Breast epithelium (tissue), 3 donors: Measurements from ENCODE around the gene LRRN2.

Experiments used
- POLR2AphosphoS5 ChIP-seq, 3 donors: sonication (generic); formaldehyde crosslinking; IDR thresholded peaks; one replicate each; pipeline ENCODE4 v1.6.1; 2017; ENCODE audit warnings: antibody characterized with exemption in 3 of 3
- TF ChIP-seq, protein P1 (sequence below), 3 donors: fragments of 450-650 bp; IDR thresholded peaks; one replicate each; pipeline ENCODE4 v1.5.1; 2016 to 2017; ENCODE audit warnings: antibody characterized with exemption in 3 of 3, mild to moderate bottlenecking in 3 of 3, moderate library complexity in 3 of 3

DNA sequence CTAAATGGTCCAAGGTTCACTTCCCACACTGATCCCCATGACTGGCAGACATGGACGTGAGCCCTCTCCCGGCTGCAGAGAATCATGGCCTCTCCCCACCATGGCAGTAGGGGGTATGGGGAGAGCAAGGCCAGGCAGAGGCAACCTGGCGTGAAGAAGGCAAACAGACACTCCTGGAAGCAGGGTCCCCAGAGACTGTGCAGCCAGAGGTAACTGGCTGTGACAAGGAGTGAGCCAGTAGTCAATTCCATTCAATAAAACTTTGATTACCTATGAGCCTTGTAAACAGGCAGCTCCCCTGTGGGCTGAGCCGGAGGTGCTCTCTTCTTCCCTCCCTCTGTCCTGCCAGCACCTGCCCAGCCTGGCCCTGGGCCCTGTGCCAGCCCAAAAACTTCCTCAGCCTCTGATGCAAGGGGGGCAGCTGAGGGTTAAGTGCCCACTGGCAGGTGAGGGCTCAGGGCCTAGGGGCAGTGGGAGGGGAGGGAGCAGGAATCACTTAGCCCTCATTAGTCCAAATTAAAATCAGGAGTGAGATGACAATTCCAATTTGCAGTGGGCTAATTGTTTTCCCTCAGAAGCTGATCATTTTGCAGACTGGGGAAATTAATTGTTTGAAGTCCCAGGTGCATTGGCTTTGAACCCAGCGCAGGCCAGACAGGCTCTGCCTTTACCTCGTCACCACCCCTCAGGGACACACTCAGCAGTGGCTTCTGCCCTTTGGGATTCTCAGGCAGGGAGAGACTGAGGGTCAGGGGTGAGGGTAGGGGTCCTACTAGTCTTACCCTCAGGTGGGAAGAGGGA is 35.6 kb downstream of the LRRN2 start:
- TF ChIP-seq, protein P1, sequence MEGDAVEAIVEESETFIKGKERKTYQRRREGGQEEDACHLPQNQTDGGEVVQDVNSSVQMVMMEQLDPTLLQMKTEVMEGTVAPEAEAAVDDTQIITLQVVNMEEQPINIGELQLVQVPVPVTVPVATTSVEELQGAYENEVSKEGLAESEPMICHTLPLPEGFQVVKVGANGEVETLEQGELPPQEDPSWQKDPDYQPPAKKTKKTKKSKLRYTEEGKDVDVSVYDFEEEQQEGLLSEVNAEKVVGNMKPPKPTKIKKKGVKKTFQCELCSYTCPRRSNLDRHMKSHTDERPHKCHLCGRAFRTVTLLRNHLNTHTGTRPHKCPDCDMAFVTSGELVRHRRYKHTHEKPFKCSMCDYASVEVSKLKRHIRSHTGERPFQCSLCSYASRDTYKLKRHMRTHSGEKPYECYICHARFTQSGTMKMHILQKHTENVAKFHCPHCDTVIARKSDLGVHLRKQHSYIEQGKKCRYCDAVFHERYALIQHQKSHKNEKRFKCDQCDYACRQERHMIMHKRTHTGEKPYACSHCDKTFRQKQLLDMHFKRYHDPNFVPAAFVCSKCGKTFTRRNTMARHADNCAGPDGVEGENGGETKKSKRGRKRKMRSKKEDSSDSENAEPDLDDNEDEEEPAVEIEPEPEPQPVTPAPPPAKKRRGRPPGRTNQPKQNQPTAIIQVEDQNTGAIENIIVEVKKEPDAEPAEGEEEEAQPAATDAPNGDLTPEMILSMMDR (IDR thresholded peaks at IDR 0.05) = no peak
- no peak for TF ChIP-seq POLR2AphosphoS5 (IDR thresholded peaks at IDR 0.05)
